ENCODE results near the gene RAB9A. TPM values are rescaled to one million over a fixed set of nuclear protein-coding genes. Genes with fewer than 3 reads are reported as not detected.

The RAB9A gene
- total RNA-seq, 6 donors from 2014 or later: 12.6 to 38.4 (median 29.1) TPM

DNA sequence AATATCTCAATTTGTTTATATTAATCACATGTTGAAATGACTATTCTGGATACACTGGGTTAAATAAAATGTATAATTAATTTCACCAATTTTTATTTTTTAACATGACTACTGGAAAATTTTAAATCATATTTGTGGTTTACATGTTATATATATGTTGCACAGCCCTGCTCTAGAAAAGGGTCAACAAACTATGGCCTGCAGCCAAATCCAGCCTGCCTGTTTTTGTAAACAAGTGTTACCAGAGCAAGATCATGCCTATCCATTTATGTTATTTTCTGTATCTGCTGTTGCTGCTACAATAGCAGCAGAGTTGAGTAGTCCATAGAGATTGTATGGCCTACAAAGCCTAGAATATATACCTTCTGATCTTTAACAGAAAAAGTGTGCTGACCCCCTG is 34.8 kb upstream of the RAB9A start:
- peaks cover 3 to 8% (median 3%) of the 10 kb centered on the region in 4 donors for H3K4me1 ChIP-seq
- ATAC-seq (ENCODE audit: low FRiP score in 2 of 2) (no peak), DNase-seq (no peak)
- H3K27me3 ChIP-seq: no peaks in the 10 kb centered on the region
- no peaks in the 10 kb centered on the region for H3K9me3 ChIP-seq
- peak overlapping the region in 2 of 4 donors; percentile 61 for H3K4me3 ChIP-seq
- no peaks in the 10 kb centered on the region for H3K36me3 ChIP-seq
- no peak for TF ChIP-seq POLR2AphosphoS5 (IDR thresholded peaks at IDR 0.05)
- no peak for TF ChIP-seq EP300 (IDR thresholded peaks at IDR 0.05)
- TF ChIP-seq, protein P1, sequence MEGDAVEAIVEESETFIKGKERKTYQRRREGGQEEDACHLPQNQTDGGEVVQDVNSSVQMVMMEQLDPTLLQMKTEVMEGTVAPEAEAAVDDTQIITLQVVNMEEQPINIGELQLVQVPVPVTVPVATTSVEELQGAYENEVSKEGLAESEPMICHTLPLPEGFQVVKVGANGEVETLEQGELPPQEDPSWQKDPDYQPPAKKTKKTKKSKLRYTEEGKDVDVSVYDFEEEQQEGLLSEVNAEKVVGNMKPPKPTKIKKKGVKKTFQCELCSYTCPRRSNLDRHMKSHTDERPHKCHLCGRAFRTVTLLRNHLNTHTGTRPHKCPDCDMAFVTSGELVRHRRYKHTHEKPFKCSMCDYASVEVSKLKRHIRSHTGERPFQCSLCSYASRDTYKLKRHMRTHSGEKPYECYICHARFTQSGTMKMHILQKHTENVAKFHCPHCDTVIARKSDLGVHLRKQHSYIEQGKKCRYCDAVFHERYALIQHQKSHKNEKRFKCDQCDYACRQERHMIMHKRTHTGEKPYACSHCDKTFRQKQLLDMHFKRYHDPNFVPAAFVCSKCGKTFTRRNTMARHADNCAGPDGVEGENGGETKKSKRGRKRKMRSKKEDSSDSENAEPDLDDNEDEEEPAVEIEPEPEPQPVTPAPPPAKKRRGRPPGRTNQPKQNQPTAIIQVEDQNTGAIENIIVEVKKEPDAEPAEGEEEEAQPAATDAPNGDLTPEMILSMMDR (IDR thresholded peaks at IDR 0.05): no peak
- no peak for TF ChIP-seq POLR2A (IDR thresholded peaks at IDR 0.05)
- H3K27ac ChIP-seq: peak overlapping the region; percentile 93 to 97 (median 94)

GRCh38 chrX:13655674-13656073 is 33.3 kb upstream of the RAB9A start:
- TF ChIP-seq POLR2AphosphoS5 (IDR thresholded peaks at IDR 0.05) (no peak), EP300 (IDR thresholded peaks at IDR 0.05) (no peak), POLR2A (IDR thresholded peaks at IDR 0.05) (no peak)
- TF ChIP-seq, protein P1 (IDR thresholded peaks at IDR 0.05): no peak
- ATAC-seq (ENCODE audit: low FRiP score in 2 of 2): no peak

DNA sequence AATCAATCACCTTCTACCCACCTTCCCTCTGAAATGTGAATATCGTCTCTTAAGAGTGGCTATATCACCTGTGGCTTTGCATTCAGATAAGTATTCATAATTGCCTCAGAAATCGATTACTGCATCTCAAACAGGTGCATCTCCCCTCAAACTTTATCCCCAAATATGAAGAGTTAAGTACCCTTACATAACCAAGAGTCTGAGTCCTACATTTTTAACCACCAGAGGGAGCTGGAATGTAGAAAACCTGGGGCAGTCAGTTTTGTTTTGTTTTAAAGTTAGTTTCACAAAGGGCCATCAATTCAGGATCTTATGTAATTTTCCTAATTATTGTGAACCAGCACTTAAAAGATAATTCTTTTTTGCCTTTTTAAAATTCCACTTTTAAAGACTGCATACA is 30.3 kb upstream of the RAB9A start:
- peaks cover 0 to 11% (median 0%) of the 10 kb centered on the region in 4 donors for H3K36me3 ChIP-seq
- peak overlapping the region in 1 of 4 donors; percentile 47 for H3K27ac ChIP-seq
- no peak for DNase-seq
- 9 to 13% methylated on average over 2 of the region's 2 CpGs for WGBS, 2 donors
- no peak overlapping the region for H3K4me3 ChIP-seq
- peak in 1 of 2 donors; percentile 63 for ATAC-seq (ENCODE audit: low FRiP score in 2 of 2)
- TF ChIP-seq, protein P1 (IDR thresholded peaks at IDR 0.05): peak; percentile 43 to 71 (median 58)
- TF ChIP-seq POLR2AphosphoS5 (IDR thresholded peaks at IDR 0.05): no peak
- H3K4me1 ChIP-seq: peaks cover 0 to 4% (median 3%) of the 10 kb centered on the region in 4 donors
- H3K27me3 ChIP-seq: no peaks in the 10 kb centered on the region
- H3K9me3 ChIP-seq: no peaks in the 10 kb centered on the region

More at GRCh38 chrX:13655674-13656073, 33.3 kb upstream of the RAB9A start:
- 93% methylated on average over 2 to 3 of the region's 3 CpGs for WGBS, 2 donors
- Histone ChIP-seq H3K4me3 (no peak overlapping the region), H3K36me3 (no peaks in the 10 kb centered on the region), H3K9me3 (no peaks in the 10 kb centered on the region), H3K4me1 (peaks cover 3 to 8% (median 3%) of the 10 kb centered on the region in 4 donors), H3K27ac (no peak overlapping the region), H3K27me3 (no peaks in the 10 kb centered on the region)
- no peak for DNase-seq

- Histone ChIP-seq H3K4me1 (peaks cover 0 to 4% (median 3%) of the 10 kb centered on the region in 4 donors), H3K36me3 (peaks cover 0 to 12% (median 0%) of the 10 kb centered on the region in 4 donors), H3K27me3 (no peaks in the 10 kb centered on the region), H3K4me3 (no peak overlapping the region), H3K27ac (peak overlapping the region in 1 of 4 donors; percentile 47), H3K9me3 (no peaks in the 10 kb centered on the region)
- ATAC-seq (ENCODE audit: low FRiP score in 2 of 2) (no peak), DNase-seq (no peak)
- TF ChIP-seq EP300 (IDR thresholded peaks at IDR 0.05): no peak
- 27 to 31% methylated on average over 6 of the region's 6 CpGs for WGBS, 2 donors
Measured at GRCh38 chrX:13659063-13659462, 29.9 kb upstream of the RAB9A start.

GRCh38 chrX:13661735-13662288 is 27.1 kb upstream of the RAB9A start:
- Histone ChIP-seq H3K27me3 (no peaks in the 10 kb centered on the region), H3K27ac (peak overlapping the region in 1 of 4 donors; percentile 26), H3K9me3 (no peaks in the 10 kb centered on the region), H3K4me3 (no peak overlapping the region), H3K4me1 (peaks cover 0 to 6% (median 2%) of the 10 kb centered on the region in 4 donors), H3K36me3 (peaks cover 0 to 12% (median 0%) of the 10 kb centered on the region in 4 donors)
- DNase-seq: no peak
- WGBS, 2 donors: 88 to 90% methylated on average over 6 of the region's 6 CpGs
- no peak for TF ChIP-seq POLR2AphosphoS5 (IDR thresholded peaks at IDR 0.05)
- no peak for TF ChIP-seq EP300 (IDR thresholded peaks at IDR 0.05)
- TF ChIP-seq, protein P1 (IDR thresholded peaks at IDR 0.05): no peak
- TF ChIP-seq POLR2A (IDR thresholded peaks at IDR 0.05): no peak
- ATAC-seq (ENCODE audit: low FRiP score in 2 of 2): peak in 1 of 2 donors; percentile 43
